Stimulated activated CD8-positive, alpha-beta memory T cell treated with anti-CD3 and anti-CD28 coated beads, Interleukin-4, amount 100 ng/mL, for 4 hours (primary cell): ENCODE data around the gene MTHFD2L.
"Not testable (repeated sequence)": the region's sequence is repeated elsewhere in the genome, so short reads cannot be mapped to it uniquely, and the experiment has no call there.

ENCODE experiments used
- DNase-seq, 2 donors: peaks; one replicate each; pipeline ENCODE4 v3.0.0-alpha.2; 2020; ENCODE audit warnings: low read depth in 2 of 2, low spot score in 1 of 2

MTHFD2L gene

DNA sequence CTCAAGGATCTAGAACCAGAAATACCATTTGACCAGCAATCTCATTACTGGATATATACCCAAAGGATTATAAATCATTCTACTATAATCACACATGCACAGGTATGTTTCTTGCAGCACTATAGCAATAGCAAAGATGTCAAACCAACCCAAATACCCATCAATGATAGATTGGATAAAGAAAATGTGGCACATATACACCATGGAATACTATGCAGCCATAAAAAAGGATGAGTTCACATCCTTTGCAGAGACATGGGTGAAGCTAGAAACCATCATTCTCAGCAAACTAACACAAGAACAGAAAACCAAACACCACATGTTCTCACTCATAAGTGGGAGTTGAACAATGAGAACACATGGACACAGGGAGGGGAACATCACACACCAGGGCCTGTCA, 25.7 kb upstream of the MTHFD2L start:
- not testable (repeated sequence) for DNase-seq

DNA sequence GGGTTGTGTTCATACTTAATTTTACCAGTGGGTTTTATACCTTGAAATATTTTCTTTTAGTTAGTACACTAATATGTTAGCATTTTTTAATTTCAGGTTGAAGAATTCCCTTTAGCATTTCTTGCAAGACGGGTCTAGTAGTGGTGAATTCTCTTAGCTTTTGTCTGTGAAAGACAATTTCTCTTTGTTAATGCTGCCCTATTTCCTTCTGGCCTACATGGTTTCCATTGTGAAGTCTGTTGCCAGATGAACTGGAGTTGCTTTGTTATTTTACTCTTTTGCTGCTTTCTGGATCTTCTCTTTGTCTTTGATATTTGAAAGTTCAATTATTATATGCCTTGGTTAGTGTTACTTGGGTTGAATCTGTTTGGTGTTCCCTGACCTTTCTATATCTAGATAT, 25.0 kb upstream of the MTHFD2L start:
- no peak for DNase-seq

DNA sequence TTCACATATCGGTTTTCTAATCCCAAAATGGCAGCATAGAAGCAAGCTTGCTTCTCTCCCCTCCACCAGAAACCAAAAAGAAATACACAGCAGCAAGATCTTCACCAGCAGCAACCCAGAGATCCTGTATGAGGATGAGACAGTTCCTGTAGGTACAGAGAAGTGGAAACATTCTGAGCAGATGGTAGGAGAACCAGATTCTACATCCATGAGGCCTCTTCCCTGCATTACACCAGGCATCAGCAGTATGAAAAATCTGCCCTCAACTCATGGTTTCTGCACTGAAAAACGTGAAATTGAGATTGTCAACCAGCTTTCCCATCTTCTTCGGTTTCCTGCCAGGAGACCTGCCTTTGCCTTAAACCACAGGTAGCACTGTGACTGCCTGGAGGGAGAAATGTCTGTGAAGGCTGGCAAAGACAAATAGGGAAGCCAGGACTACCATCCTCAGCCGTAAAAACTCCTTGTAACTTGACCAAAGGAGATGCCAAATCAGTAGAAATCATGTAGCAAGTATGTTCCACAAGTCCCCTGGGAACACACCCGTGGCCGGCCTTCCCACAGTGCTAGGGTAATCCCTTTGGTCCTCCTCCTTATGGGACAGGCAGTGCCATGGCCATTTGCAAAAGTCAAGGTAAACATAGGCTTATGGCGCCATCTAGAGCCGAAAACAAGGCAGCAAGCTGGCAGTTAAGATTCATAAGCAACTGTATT, 24.0 kb upstream of the MTHFD2L start:
- no peak for DNase-seq

DNA sequence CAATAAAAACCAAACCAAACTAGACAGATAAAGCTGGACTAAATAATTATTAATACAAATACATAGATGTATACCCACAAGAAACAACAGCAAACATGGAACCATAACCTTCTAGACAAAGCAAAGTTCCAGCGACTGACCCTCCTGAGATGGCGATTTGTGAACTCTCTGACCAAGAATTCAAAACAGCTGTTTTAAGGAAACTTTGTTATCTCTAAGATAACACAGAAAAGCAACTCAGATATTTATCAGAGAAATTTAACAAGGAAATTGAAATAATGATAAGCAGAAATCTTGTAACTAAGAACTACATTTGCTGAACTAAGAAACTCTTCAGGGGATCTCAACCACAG, 23.4 kb upstream of the MTHFD2L start:
- no peak for DNase-seq

DNA sequence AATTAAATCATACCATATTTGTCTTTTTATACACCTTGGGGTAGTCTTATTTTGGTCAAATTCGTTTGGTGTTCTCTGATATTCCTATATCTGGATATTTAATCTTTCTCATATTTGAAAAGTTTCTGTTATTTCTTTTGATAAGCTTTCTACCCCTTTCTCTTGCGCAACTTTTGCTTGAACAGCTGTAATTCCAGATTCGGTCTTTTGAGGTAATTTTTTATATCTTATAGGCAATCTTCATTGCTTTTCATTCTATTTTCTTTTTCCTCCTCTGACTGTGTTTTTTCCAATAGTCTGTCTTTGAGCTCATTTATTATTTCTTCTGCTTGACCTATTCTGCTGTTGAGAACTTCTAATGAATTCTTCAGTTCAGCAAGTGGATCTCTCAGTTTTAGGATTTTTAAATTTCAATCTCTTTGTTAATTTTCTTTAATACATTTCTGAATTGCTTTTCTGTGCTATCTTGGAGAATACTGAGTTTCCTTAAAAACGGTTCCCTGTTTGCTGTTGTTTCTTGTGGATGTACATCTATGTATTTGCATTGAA, 11.3 kb upstream of the MTHFD2L start:
- no peak for DNase-seq

DNA sequence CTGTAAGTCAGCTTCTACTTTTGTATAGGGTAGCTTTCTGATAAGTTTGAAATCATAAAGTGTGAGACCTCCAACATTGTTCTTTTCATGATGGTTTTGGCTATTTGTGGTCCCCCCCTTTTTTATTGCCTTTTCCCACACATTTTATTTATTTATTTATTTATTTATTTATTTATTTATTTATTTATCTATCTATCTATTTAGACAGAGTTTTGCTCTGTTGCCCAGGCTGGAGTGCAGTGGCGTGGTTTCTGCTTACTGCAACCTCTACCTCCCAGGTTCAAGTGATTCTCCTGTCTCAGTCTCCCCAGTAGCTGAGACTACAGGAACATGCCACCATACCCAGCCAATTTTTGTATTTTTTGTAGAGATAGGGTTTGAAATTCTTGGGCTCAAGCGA, 9.7 kb upstream of the MTHFD2L start:
- no peak for DNase-seq

DNA sequence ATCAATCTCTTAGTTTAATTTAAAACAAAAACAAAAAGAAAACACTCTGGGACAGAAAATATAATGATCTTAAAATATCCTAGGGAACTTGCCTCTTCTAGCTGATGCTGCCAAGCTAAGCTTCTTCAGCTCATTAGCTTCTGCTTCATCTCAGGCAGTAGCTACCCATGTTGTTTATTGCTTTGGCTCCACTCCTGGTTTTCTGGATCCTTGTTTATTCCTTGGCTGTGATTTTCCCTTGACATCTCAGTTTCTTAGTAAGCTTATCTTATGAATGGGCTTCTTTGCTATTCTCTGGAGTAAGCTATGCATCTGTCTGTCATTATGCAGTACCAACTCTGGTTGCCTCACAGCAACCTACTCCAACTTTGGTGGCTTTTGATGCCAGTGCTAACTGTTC, 5.1 kb upstream of the MTHFD2L start:
- DNase-seq: no peak

DNA sequence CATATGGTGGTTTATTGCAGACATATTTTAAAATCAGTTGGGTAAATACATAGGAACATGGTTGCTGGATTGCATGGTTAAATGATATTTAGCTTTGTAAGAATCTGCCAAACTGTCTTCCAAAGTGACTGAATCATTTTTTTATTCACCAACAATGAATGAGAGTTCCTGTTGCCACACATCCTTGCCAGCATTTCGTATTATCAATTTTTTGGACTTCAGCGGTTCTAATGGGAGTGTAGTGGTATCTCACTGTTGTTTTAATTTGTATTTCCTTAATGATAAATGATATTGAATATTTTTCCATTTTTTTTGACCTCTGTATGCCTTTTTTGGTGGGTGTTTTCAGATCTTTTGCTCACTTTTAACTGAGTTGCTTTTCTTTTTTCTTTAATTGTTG, 1.4 kb upstream of the MTHFD2L start:
- no peak for DNase-seq

DNA sequence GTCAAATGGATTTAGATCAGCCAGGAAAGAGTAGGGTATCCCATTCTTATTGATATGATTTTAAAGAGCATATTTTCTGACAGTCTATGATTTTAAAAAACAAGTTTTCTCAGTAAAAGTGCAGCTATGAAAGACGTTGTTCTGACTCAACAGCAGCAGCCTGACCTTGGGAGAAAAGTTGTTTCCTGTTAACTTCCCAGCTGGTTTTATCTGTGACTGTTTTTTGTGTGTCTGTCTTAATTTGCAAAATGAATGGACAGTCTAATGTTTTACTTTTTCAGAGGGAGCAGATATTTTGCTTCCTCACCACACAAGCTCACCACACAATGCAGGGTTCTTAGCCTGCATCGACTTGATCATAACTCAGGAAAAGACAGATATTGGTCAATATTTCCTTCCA, 764 bp upstream of the MTHFD2L start:
- DNase-seq: no peak

DNA sequence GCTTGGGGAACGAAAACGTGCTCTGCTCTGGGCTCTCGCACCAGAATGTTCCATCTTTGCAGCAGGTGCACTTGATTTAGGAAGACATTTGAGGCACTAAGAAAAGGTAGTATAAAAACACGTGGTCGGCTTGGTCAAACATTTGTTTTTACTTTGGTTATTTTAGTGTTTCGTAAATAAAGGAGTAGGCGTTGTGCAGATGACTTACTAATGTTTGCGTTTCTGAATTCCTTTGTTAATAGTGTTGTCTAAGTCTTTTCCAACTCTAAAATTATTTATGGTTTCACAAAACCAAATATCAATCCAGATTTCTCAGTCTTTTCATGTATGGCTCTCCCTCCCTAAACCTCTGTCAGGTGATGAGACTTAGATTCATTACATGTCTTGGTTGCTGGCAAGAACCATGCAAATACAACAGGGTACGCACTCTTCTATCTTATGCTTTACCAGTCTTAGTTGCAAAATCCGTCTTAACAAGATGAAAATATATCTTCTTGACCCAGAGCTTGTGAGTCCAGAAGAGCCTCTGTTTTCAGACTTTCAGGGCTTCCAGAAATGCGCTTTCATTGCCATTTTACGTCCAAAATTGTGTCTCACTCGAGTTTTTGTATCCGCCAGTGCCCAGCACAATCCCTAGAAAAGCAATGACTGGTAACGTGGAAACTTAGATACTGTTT, 686 bp downstream of the MTHFD2L start:
- DNase-seq: no peak

DNA sequence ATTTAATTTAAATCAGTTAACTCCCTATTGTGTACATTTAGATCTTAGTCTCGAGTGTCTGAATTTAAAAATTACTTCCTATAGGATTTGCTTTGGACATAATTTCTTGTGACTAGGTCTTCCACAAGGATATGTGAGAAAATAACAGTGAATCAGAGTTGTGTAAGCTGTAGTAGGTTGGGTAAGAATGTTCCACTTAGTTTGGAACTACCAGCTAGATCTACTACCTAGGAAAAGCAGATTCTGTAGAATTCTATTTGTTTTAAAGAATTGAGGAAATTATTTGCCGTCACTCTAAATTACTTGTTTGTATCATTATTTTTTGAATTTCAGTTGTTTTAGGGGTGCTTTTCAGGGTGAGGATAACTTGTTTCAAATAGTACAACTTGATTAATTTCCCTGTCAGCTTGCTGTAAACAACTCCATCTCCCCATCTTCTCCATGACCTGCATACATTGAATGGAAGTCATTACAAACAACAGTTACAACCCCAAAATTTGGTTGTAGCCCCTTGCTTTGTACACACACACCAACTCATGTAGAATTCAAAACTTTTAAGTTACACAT, 1.3 kb downstream of the MTHFD2L start:
- no peak for DNase-seq

DNA sequence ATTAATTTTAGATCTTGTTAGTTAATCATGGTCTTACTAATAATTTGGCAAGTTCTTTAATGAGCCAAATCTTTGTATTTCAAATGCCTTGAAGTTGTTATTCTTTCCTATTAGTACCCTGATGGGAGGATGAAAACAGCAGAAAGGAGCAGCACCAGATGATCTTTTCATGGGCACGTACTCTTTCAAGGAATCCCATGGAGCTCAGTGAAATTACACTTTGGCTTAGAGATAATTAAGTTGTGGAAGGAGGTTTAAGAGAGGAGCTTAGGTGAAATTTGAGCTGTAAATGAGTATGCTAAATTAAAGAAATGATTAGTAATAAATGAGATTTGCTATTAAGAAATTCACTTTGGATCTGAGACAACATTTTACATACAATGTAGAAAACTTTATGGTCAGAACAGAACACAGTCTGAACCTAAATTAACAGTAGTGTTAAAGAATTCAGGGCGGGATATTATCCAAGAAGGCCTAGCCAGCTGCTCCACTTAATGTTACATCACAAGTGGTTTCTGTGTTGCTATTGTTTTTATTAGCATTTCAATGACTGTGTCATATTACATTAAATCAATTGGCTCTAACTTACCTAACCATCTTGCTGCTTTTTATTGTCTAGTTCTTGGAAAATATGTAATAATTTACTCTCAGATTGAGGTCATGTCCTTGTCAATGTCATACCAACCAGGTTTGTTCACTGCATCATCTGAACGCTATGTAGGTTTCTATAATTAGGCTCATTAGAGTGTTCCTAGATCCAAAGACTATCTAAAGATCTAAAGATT, 3.9 kb downstream of the MTHFD2L start:
- DNase-seq: no peak

DNA sequence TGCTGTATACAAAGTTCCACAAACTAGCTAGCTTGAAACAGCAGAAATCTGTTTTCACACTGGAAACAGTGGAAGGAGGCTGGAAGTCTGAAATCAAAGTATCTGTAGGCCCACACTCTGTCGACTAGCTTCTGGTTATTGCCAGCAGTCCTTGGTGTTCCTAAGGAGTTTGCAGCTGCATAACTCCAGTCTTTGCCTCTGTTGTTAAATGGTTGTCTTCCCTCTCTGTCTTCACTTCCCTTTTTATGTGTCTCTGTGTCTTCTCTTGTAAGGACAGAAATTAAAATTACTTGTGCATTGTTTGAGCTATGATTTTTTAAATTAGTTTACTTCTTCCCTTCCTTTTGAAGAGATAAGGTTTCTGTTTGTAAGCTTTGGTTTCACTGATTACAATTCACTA, 8.2 kb downstream of the MTHFD2L start:
- no peak for DNase-seq

DNA sequence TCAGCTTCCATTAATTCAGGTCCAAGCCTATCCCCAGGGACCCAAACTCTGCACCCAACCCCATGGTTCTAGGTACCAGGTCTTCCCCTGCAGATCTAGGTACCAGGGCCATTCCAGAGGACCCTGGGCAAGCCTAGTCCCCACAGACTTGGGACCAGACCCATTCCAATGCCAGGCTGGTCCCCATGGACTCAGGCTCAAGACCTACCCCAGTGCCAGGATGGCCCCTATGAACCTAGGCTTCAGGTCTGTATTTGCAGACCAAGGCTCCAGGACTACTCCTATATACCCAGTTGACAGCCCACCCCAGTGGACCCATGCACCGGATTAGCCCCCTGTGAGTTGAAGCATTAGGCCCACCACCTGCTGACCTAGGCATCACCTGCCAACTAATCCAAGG, 8.9 kb downstream of the MTHFD2L start:
- no peak for DNase-seq

DNA sequence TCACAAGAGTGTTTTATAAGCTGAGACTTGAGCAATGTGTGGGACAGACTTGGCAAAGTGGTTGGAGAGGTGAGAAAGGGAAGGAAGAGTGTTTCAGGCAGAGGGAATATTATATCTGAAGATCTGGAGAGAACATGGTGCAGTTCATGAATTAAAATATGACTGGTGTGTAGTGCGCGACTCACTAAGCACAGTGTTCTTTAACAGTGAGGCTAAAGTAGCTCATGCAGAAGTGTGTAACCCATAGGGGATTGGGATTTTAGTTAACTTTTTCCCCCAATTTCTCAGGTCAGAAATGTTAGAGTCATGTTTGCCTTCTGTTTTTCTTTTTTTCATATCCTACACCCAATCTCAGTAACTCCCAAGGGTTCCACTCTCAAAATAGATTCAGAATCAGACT, 9.7 kb downstream of the MTHFD2L start:
- no peak for DNase-seq

DNA sequence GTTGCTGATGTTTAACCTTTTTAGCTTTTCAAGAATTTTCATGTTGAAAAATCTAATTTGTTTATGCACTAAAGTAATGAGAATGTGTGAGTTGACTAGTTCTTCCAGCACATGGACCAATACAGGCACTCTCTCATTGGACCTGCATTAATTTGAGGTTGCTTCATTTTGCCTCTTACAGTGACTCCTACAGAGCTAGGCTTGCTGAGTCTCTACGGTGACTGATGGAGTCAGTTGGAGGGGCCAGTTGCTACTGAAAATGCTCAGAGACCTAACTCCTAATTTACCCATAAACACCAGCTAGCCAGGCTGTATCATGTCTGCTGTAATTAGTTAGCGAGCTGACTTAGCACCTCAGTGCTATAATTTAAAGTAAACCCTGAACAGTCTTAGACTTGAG, 10.9 kb downstream of the MTHFD2L start:
- no peak for DNase-seq

DNA sequence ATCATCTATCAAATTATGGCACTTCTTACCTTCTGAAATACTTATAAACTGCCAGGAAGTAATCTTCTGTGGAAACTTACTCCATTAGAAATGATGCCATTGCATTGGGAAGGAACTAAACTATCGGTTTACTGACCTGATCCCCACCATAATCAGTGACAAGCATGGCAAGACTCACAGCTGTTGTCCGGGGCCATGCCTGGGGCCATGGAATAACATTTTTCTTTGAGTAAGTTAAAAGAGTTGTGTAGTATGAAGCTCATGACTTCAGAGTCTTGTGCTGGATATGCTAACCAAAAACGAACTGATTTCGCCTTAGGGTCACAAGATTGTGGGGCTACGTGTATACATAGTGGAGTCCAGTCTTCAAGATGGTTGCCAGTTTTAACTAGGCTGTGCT, 15.4 kb downstream of the MTHFD2L start:
- DNase-seq: no peak

DNA sequence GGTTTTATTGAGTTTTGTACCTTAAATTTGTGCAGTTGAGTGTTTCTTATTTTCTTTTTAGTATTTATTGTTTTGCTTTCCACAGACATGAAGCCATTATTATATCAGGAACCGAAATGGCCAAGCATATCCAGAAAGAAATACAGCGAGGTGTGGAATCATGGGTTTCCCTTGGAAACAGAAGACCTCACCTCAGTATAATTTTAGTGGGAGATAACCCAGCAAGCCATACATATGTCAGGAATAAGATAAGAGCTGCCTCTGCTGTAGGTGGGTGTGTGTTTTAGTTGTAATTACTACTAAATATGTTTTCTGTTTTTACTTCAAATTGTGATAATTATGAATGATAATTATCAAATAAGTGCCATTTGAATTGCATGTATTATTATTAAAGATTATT, 16.5 kb downstream of the MTHFD2L start:
- DNase-seq: no peak

DNA sequence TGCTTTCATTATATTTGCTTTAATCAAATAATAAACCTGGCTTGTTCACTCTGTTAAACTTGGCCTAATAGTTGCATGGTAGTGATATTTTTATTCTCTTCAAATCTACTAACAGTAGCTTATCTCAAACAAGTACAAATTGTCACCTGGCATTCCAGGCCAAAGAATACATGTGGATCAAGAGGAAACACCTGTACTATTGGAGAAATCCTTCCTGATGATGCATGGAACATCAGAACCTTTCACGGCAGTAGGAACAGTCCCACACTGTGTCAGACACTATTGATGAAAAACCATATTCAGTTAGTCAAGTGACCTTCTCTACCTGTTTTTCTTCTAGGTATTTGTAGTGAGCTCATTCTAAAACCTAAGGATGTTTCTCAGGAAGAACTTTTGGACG, 17.0 kb downstream of the MTHFD2L start:
- no peak for DNase-seq

DNA sequence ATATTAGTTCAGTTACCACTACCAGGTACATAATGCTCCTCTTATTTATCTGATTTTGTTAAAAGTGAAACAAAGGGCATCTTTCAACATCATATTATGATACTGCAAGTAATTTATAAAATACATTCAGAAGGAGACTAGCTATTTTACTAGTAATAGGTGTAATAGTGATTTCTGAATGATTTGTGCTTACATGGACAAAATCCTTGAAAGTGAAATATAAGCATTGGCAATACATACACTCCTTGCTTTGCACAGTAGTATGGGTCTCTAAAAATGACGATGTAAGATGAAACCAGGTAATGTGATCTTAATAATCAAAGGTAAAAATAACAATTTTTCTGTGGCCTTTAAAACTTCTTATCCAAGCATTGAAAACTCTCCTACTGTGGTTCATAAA, 17.5 kb downstream of the MTHFD2L start:
- no peak for DNase-seq

DNA sequence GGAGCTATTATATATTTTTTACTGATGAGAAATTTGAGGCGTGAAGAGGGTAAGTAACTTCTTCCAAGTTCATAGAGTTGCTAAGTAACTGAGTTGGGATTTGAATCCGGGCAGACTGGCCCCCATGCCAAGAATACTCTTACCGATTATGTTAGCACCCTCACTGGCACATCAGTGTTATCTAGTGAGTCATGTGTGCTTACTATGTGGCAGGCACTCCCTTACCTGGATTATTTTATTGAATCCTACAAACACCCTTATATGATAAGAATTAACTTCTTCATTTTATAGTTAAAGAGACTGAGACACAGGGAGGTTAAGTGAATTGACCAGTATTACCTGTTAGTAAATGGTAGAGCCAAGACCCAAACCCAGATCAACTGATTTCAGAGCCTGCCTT, 20.9 kb downstream of the MTHFD2L start:
- DNase-seq: no peak

DNA sequence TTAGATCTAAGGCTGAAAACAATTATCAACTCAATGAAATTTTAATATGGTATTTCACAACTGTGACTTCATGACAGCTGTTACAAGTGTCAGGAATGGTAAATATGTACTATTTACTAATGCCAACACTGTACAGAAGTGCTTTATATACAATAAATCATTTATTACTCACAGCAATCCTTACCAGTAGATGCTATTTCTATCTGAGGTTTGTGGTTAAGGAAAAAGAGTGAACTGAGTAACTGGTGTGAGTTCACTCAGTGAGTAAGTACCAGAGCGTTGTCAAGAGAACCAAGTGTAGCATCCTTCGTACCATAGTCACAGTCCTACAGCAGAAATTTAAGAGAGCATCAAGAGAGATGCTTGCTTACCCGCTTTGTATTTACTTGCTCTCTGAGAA, 23.3 kb downstream of the MTHFD2L start:
- no peak for DNase-seq
